Measurements from ENCODE around the gene CCNI.

GRCh38 chr4:77022560-77023179, 53.1 kb downstream of the CCNI start:
- TF ChIP-seq POLR2A (IDR thresholded peaks at IDR 0.05), result no peak
- no peak for TF ChIP-seq CTCF (IDR thresholded peaks at IDR 0.05)

All from testis (tissue), 2 donors.